Osteoblast (primary cell): Measurements from ENCODE around the gene DMRTC2. TPM values are rescaled to one million over a fixed set of nuclear protein-coding genes. Genes with fewer than 3 reads are reported as not detected.

Experiments
- DNase-seq: peaks from one replicate; pipeline ENCODE4 v3.0.0; 2011; ENCODE audit warnings: low spot score, mixed read lengths; ENCODE audit not compliant: insufficient read length; ENCODE audit errors: missing footprints
- H2AFZ ChIP-seq: 2 replicates; pipeline ENCODE4 v1.6.0; 2011; ENCODE audit warnings: mild to moderate bottlenecking, low read length
- H3K27ac ChIP-seq: 2 replicates; pipeline ENCODE4 v1.5.1; 2011; ENCODE audit warnings: mild to moderate bottlenecking, low read depth, low read length, moderate library complexity
- H3K27me3 ChIP-seq: 2 replicates; pipeline ENCODE4 v1.6.0; 2012; ENCODE audit warnings: mild to moderate bottlenecking, control low read depth, inconsistent platforms, low read length, moderate library complexity; ENCODE audit not compliant: insufficient read depth
- H3K36me3 ChIP-seq: 2 replicates; pipeline ENCODE4 v1.5.1; 2011; ENCODE audit warnings: mild to moderate bottlenecking, low read length, control low read depth, moderate library complexity; ENCODE audit not compliant: insufficient read depth
- H3K4me1 ChIP-seq: 2 replicates; pipeline ENCODE4 v1.5.1; 2011; ENCODE audit warnings: mild to moderate bottlenecking, low read length, control low read depth, moderate library complexity; ENCODE audit not compliant: insufficient read depth
- H3K4me2 ChIP-seq: 2 replicates; pipeline ENCODE4 v1.6.0; 2011; ENCODE audit warnings: mild to moderate bottlenecking, low read length; ENCODE audit not compliant: insufficient read depth
- H3K4me3 ChIP-seq: fragments of 200-600 bp; sonication (generic); 3 replicates; pipeline ENCODE4 v1.5.1; 2012; ENCODE audit warnings: mild to moderate bottlenecking, low read length, inconsistent platforms; ENCODE audit not compliant: insufficient read depth
- H3K79me2 ChIP-seq: 2 replicates; pipeline ENCODE4 v1.6.0; 2012; ENCODE audit warnings: mild to moderate bottlenecking, low read length, control low read depth, inconsistent platforms; ENCODE audit not compliant: insufficient read depth
- H3K9me3 ChIP-seq: 2 replicates; pipeline ENCODE4 v1.5.1; 2011; ENCODE audit warnings: low read depth, low read length, control low read depth
- H4K20me1 ChIP-seq: 2 replicates; pipeline ENCODE4 v1.6.0; 2012; ENCODE audit warnings: mild to moderate bottlenecking, low read length, control low read depth; ENCODE audit not compliant: insufficient read depth
- CTCF ChIP-seq: IDR thresholded peaks from 2 replicates; pipeline ENCODE4 v1.5.1; 2011; ENCODE audit warnings: mild to moderate bottlenecking, low read depth, low read length, moderate library complexity; ENCODE audit errors: extremely low read depth
- total RNA-seq: library from RNA; depleted of rRNA; stranded (reverse); fragments of >200 nt; gene quantifications from 2 replicates; pipeline ENCODE4 v1.2.3, GENCODE V29; 2012

The DMRTC2 gene
- total RNA-seq, 1 donor, result not detected

DNA sequence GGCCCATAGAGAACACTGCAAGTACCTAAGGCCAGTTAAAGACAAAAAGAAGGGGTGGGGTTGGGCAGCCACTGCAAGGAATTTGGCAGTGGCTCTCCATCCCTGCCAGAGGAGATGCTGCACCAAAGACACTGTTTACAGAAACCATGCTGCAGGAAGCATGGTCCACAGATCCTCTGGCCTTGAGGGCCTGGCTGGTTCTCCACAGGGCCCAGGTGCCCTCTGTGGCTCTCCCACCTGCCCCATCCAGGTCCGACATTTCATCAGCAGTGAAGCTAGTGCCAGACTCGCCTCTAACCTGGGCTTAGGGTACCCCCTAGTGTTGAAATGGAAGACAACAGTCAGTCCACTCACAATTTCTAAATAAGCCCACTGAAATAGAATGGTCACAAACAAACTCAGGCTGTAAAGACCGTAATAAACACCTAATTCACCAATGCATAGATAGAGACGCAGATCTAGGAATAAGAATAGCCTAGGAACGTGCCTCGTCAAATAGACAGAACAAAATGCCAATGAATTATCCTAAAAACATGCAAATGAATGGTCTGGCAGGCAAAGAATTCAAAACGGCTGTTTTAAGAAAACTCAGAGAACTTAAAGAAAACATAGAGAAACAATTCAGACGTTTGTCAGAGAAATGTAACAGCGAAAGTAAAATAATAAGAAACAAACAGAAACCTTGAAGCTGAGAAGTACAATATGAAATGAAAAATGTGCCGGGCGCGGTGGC, 23.7 kb upstream of the DMRTC2 start:
- H3K79me2 ChIP-seq, result no peaks in the 10 kb centered on the region
- H2AFZ ChIP-seq, result no peak overlapping the region
- H4K20me1 ChIP-seq, result no peaks in the 10 kb centered on the region
- H3K27me3 ChIP-seq, result peaks cover 5% of the 10 kb centered on the region
- TF ChIP-seq CTCF, result peak; percentile 61
- no peaks in the 10 kb centered on the region for H3K36me3 ChIP-seq
- no peak overlapping the region for H3K27ac ChIP-seq
- no peaks in the 10 kb centered on the region for H3K4me1 ChIP-seq
- H3K4me3 ChIP-seq, result no peak overlapping the region
- no peak overlapping the region for H3K4me2 ChIP-seq
- no peak for DNase-seq
- H3K9me3 ChIP-seq, result no peaks in the 10 kb centered on the region

DNA sequence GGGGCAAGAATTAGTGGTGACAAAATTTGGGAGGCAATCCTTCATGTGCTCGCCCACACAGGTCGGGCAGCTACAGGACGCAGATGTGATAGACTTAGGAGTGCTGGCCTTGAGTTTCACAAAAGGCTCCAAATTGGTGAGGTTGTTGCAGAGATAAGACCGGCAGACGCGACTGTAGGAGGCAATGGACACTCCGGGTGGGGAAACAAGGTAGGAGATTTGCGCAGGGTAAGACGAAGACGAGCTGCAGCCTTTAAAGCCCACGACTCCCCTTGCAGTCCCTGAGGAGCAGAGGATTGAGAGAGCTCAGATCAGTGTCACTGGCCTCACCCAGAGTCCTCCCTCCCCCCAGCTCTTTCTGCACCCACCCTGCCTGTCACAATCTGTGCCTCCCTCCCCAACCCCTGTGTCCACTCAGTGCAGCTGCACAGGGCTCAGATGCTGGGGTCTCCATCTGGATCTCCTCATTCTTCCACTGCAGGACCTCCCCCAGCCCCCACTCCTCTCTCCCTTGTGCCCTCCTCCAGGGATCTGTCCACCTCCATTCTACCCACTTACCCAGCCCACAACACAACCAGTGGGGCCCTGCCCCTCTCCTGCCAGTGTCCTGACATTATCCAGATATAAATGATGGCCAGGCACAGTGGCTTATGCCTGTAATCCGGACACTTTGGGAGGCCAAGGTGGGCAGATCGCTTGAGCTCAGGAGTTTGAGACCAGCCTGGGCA, 6.7 kb upstream of the DMRTC2 start:
- Histone ChIP-seq H3K4me1 (no peaks in the 10 kb centered on the region), H3K4me3 (no peak overlapping the region), H3K36me3 (no peaks in the 10 kb centered on the region), H3K9me3 (no peaks in the 10 kb centered on the region), H3K4me2 (no peak overlapping the region), H3K27me3 (peaks cover 15% of the 10 kb centered on the region), H4K20me1 (no peaks in the 10 kb centered on the region), H3K79me2 (no peaks in the 10 kb centered on the region), H2AFZ (no peak overlapping the region), H3K27ac (no peak overlapping the region)
- no peak for TF ChIP-seq CTCF
- DNase-seq, result no peak

- peaks cover 15% of the 10 kb centered on the region for H3K27me3 ChIP-seq
- TF ChIP-seq CTCF, result no peak
- H2AFZ ChIP-seq, result no peak overlapping the region
Measured at GRCh38 chr19:41839211-41839610, 5.6 kb upstream of the DMRTC2 start.

DNA sequence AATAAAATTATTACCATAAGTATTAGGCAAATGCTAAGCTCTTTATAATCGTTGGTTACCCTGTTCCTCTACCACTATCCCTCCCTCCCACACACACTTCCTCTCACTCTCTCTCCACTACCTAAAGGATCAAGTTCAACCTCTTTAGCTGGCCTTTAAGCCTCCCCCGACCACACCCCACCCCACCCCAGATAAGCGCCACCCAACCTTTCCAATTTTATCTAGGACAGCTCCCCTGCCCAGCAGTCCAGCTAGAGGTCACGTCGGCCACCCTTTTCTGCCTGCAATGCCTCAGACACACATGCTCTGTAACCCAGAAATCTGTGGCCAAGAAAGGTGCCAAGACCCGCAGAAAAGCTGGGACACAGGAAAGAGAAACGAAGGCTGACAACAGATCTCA, 1.5 kb upstream of the DMRTC2 start:
- H3K79me2 ChIP-seq, result no peaks in the 10 kb centered on the region
- H3K4me3 ChIP-seq, result no peak overlapping the region
- H3K27me3 ChIP-seq, result peaks cover 8% of the 10 kb centered on the region
- no peak for TF ChIP-seq CTCF
- no peak overlapping the region for H3K27ac ChIP-seq
- no peaks in the 10 kb centered on the region for H3K4me1 ChIP-seq
- DNase-seq, result peak; percentile 73
- H3K4me2 ChIP-seq, result no peak overlapping the region
- H2AFZ ChIP-seq, result no peak overlapping the region
- no peaks in the 10 kb centered on the region for H4K20me1 ChIP-seq
- no peaks in the 10 kb centered on the region for H3K9me3 ChIP-seq
- no peaks in the 10 kb centered on the region for H3K36me3 ChIP-seq

More at GRCh38 chr19:41839211-41839610, 5.6 kb upstream of the DMRTC2 start:
- H3K9me3 ChIP-seq, result no peaks in the 10 kb centered on the region
- H4K20me1 ChIP-seq, result no peaks in the 10 kb centered on the region
- H3K79me2 ChIP-seq, result no peaks in the 10 kb centered on the region
- no peak overlapping the region for H3K4me2 ChIP-seq
- no peak overlapping the region for H3K27ac ChIP-seq
- no peaks in the 10 kb centered on the region for H3K4me1 ChIP-seq
- DNase-seq, result peak; percentile 35
- no peak overlapping the region for H3K4me3 ChIP-seq
- no peaks in the 10 kb centered on the region for H3K36me3 ChIP-seq
